KMS-11 (cell line): ENCODE results near the gene GDNF.
"Not testable (repeated sequence)": the region's sequence is repeated elsewhere in the genome, so short reads cannot be mapped to it uniquely, and the experiment has no call there.

Source experiments
- H2AFZ ChIP-seq: fragments of 200-600 bp; sonication (generic); 2 replicates; pipeline ENCODE4 v1.6.1; 2016; ENCODE audit warnings: antibody characterized with exemption, mixed run types, low read depth
- H3K27ac ChIP-seq: fragments of 200-600 bp; sonication (generic); 2 replicates; pipeline ENCODE4 v1.6.1; 2016; ENCODE audit warnings: mild to moderate bottlenecking, mixed run types
- H3K27me3 ChIP-seq: fragments of 200-600 bp; sonication (generic); 2 replicates; pipeline ENCODE4 v1.6.1; 2017; ENCODE audit warnings: mild to moderate bottlenecking, low read depth, mixed run types, moderate library complexity; ENCODE audit not compliant: insufficient read depth
- H3K36me3 ChIP-seq: fragments of 200-600 bp; sonication (generic); 2 replicates; pipeline ENCODE4 v1.6.1; 2017; ENCODE audit warnings: mild to moderate bottlenecking, mixed run types; ENCODE audit not compliant: insufficient read depth
- H3K4me1 ChIP-seq: fragments of 200-600 bp; sonication (generic); 2 replicates; pipeline ENCODE4 v1.6.1; 2016; ENCODE audit warnings: mild to moderate bottlenecking, low read depth, mixed run types; ENCODE audit not compliant: poor library complexity, severe bottlenecking
- H3K4me2 ChIP-seq: fragments of 200-600 bp; sonication (generic); 2 replicates; pipeline ENCODE4 v1.7.0; 2016; ENCODE audit warnings: mild to moderate bottlenecking, mixed run types
- H3K4me3 ChIP-seq: fragments of 200-600 bp; sonication (generic); IDR thresholded peaks from 2 replicates; pipeline ENCODE4 v1.6.1; 2017; ENCODE audit warnings: low read depth, low read length, mixed read lengths; ENCODE audit not compliant: insufficient read depth
- H3K79me2 ChIP-seq: fragments of 200-600 bp; sonication (generic); 2 replicates; pipeline ENCODE4 v1.6.1; 2016; ENCODE audit warnings: low read depth, mixed run types; ENCODE audit not compliant: insufficient read depth
- H3K9ac ChIP-seq: fragments of 200-600 bp; sonication (generic); 2 replicates; pipeline ENCODE4 v1.6.1; 2016; ENCODE audit warnings: mild to moderate bottlenecking, mixed run types
- H4K20me1 ChIP-seq: fragments of 200-600 bp; sonication (generic); 2 replicates; pipeline ENCODE4 v1.6.1; 2016; ENCODE audit warnings: mild to moderate bottlenecking, mixed run types; ENCODE audit not compliant: insufficient read depth
- TF ChIP-seq, protein P1 (sequence below): fragments of 200-600 bp; sonication (generic); conservative IDR thresholded peaks from 2 replicates; pipeline ENCODE4 v1.6.1; 2017; ENCODE audit warnings: low read depth, mild to moderate bottlenecking, antibody characterized with exemption, low read length, moderate library complexity, mixed read lengths

The GDNF gene

DNA sequence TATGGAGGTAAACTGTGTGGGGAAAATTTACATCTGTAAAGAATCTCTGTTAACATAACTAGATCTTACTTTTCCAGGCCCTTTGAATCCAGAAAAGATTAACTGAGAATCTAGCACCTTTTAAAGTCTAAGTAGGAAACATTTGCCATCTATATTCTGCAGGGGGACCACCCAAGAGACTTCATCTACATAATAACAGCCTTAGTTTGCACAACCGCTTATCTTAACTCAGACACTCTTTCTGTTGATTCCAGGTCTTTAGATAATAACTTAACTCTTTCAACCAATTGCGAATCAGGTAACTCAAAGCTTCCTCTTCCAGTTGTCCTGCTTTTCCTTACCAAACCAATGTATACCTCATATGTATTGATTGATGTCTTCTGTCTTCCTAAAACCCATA, 53.4 kb downstream of the GDNF start:
- Histone ChIP-seq H3K36me3 (no peaks in the 10 kb centered on the region), H3K27ac (no peak overlapping the region), H4K20me1 (no peaks in the 10 kb centered on the region), H3K4me2 (no peak overlapping the region), H2AFZ (no peak overlapping the region), H3K4me3 (no peak overlapping the region), H3K27me3 (no peaks in the 10 kb centered on the region), H3K9ac (no peak overlapping the region), H3K4me1 (no peaks in the 10 kb centered on the region), H3K79me2 (no peaks in the 10 kb centered on the region)
- TF ChIP-seq, protein P1, sequence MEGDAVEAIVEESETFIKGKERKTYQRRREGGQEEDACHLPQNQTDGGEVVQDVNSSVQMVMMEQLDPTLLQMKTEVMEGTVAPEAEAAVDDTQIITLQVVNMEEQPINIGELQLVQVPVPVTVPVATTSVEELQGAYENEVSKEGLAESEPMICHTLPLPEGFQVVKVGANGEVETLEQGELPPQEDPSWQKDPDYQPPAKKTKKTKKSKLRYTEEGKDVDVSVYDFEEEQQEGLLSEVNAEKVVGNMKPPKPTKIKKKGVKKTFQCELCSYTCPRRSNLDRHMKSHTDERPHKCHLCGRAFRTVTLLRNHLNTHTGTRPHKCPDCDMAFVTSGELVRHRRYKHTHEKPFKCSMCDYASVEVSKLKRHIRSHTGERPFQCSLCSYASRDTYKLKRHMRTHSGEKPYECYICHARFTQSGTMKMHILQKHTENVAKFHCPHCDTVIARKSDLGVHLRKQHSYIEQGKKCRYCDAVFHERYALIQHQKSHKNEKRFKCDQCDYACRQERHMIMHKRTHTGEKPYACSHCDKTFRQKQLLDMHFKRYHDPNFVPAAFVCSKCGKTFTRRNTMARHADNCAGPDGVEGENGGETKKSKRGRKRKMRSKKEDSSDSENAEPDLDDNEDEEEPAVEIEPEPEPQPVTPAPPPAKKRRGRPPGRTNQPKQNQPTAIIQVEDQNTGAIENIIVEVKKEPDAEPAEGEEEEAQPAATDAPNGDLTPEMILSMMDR = no peak

DNA sequence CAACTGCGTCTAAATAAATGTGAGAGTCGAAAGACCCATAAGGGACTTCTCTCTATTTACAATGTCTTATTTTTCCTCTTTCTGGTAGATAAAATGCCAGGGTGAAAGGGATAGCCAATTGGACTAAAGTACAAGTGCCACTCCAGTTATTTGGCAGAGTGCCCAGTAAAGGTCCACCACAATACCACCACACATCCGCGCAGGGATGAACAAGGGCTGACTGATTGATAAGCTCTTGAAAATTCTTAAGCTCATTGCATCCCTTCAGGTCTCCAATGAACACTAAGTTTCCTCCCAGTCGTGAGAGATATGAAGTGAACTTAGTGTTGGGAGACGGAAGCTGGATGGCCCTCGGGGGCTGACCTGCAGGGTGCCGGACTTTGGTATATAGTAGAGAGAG, 58.4 kb downstream of the GDNF start:
- not testable (repeated sequence) for H4K20me1 ChIP-seq, H3K79me2 ChIP-seq

DNA sequence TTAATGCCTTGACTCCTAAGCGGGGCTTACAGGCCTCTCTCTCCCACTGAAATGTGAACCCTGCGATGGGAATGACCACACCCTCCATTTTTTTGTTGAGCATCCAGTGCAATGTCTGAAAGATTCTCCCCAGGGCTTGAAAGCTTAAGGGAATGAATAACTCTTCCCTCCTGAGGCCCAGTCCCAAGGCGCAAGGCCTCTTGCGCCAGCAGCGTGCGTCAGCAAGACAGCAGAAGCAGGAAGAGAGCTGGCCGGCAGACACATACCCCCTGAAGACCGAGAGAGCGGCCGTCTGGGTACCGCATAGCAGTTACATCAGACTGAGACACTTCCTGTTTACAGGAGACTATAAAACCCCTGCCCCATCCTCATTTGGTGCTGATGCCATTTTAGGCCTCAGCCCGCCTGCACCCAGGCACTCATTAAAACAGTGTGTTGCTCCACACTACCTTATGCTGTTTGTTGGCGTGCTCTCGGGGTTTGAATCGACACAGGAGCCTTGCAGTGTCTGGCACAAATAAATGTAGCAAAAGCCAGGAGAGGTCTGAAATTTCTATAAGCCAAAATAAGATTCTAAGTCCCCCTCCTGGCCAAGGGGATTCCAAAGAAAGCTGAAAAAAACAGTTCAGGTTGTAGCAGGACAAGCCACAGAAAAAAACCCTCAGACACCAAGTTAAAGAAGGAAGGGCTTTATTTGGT, 62.3 kb downstream of the GDNF start:
- TF ChIP-seq, protein P1 = no peak
- Histone ChIP-seq H3K27me3 (no peaks in the 10 kb centered on the region), H3K4me1 (no peaks in the 10 kb centered on the region), H3K4me3 (no peak overlapping the region), H4K20me1 (no peaks in the 10 kb centered on the region), H3K79me2 (no peaks in the 10 kb centered on the region), H3K36me3 (no peaks in the 10 kb centered on the region; the same call in 1 of the 2 replicates), H3K4me2 (no peak overlapping the region), H2AFZ (no peak overlapping the region), H3K27ac (no peak overlapping the region), H3K9ac (no peak overlapping the region)

More for the DNA sequence above, 58.4 kb downstream of the GDNF start:
- H3K27me3 ChIP-seq, H3K9ac ChIP-seq, H3K27ac ChIP-seq, H3K4me3 ChIP-seq, H2AFZ ChIP-seq, H3K4me1 ChIP-seq, H3K4me2 ChIP-seq, H3K36me3 ChIP-seq: not testable (repeated sequence)

DNA sequence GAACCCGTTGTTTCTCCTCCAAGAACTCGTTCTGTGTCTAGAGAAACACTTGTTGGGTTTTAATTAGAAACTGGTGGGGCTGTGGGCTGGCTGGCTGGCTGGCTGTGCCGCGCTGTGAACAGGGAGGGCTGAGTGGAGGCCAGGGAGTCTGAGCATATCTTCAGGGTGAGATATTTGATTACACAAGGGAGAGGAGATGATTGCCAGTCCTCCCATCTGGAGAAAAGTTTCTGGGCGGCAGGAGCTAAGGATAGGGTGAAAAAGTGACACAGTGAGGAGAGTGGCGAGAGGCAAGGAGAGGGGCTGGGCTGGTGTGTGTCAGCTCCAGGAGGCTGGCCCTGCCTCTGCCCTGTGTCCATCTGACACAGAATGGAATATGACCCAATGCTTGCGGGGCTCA, 63.0 kb downstream of the GDNF start:
- Histone ChIP-seq H2AFZ (no peak overlapping the region), H3K36me3 (no peaks in the 10 kb centered on the region; the same call in 1 of the 2 replicates), H3K27me3 (no peaks in the 10 kb centered on the region), H3K4me3 (no peak overlapping the region), H3K4me1 (no peaks in the 10 kb centered on the region), H4K20me1 (no peaks in the 10 kb centered on the region), H3K4me2 (no peak overlapping the region), H3K9ac (no peak overlapping the region), H3K79me2 (no peaks in the 10 kb centered on the region), H3K27ac (no peak overlapping the region)
- TF ChIP-seq, protein P1 = no peak

DNA sequence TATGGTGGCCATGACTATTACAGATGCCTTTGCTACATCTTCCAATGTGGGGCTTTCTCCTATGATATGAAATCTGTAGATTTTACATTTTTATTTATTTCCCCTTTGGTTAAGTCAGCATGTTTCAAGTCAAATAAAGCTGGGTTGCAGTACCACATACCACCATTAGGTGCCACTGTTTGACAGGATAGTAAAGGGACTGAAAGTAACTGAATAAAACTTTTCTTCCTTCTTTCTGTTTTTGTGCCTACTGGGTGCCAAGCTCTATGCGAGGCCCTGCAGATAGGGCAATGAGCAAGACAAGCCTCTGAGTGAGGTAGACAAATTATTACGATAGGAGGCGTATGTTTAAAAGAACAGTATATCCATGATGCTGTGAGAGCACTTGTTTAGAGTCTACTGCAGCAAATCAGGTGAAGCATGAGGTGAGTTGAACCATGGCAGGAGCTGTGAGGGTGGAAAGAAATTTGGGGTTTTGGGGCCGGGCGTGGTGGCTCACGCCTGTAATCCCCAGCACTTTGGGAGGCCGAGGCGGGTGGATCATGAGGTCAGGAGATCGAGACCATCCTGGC, 64.8 kb downstream of the GDNF start:
- no peak overlapping the region for H3K9ac ChIP-seq
- TF ChIP-seq, protein P1 = peak; percentile 81
- H3K79me2 ChIP-seq = no peaks in the 10 kb centered on the region
- H3K4me2 ChIP-seq = no peak overlapping the region
- no peak overlapping the region for H3K4me3 ChIP-seq
- H3K4me1 ChIP-seq = no peaks in the 10 kb centered on the region
- no peaks in the 10 kb centered on the region for H4K20me1 ChIP-seq
- H2AFZ ChIP-seq = no peak overlapping the region
- no peak overlapping the region for H3K27ac ChIP-seq
- no peaks in the 10 kb centered on the region for H3K27me3 ChIP-seq
- no peaks in the 10 kb centered on the region; the same call in 1 of the 2 replicates for H3K36me3 ChIP-seq
